Activated T-helper 1 cell treated with anti-CD3 and anti-CD28 coated beads, Interleukin-2, amount 50 U/mL, for 16 hours (primary cell): ENCODE results near the gene NKD2.

ENCODE experiments used
- DNase-seq, 2 donors: peaks; one replicate each; pipeline ENCODE4 v3.0.0-alpha.2; 2020; ENCODE audit warnings: low read depth in 1 of 2, low spot score in 1 of 2

The NKD2 gene

GRCh38 chr5:978693-979092 lies 29.9 kb upstream of the NKD2 start:
- no peak for DNase-seq

DNA sequence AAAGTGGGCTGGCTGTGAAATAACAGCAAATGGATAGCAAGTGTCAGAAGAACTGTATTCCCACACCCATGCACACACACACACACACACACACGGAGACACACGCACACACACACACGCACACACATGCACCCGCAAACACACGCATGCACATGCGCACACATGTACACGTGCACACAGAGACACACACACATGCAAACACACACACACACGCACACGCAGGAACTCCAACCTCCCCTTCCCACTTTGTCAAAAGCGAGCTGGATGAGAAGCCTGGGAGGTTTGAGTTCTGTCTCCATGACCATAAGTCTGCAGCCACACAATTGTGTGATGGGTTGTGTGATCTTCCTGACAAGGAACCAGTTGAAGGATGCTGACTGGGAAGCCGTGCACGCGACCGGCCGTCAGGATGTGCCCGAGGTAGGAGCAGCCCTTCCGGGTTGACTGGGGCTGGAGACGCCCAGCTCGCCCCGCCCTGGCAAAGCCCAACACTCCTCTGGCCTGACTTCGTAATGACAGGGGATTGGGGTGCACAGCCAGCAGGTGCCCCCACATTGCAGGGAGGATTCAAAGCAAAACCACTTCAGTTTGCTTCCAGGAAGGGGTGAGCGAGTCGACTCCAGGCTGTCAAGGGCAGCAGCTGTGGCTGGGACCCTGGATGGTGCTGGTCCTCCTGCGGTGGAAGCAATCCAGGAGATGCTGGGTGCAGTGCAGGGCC lies 29.3 kb upstream of the NKD2 start:
- no peak for DNase-seq

DNA sequence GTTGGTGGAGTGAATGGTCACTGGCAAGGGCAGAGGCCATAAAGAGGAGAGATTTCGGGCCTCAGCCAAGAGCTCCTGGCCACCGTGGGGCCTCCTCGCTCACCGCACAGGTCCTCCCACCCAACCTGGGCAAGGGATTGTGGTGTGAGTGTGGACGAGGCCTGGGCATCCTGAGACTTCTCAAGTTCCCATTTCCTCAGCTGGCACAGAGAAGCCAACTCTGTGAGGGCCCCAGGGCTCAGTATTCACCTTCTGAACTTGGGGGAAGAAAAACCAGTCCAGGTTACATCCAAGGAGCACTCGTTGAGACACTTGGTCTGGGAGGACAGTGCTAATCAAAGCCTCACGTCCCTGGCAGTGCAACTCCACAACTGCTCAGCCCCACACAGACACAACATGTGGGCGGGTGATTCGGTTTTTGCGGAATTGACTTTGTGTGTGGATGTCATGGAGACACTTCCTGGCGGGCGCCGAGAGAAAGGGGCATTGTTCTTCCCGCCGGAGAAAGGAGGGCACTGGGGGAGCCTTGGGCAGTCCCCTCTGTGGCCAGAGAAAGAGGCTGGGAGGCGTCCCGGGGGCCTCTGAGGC lies 28.5 kb upstream of the NKD2 start:
- no peak for DNase-seq

GRCh38 chr5:980966-981365 lies 27.6 kb upstream of the NKD2 start:
- DNase-seq = no peak

DNA sequence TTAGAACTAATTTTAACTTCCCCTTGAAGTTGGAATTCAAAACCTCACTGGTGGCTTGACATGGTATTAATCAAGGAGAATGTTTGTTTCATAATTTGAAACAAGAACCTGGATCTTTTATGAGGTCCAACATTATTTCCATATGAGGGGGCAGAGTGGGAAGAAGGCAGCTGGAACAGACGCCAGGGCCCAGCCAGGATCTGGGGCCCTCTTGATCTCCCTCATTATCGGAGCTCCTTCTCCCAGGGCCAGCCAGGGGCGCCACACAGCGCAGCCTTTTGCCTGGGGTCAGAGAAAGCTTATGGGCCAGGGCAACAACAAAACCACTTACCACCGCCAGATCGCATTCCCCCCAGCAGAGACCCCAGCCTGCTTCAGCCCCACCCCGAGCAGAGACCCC lies 27.1 kb upstream of the NKD2 start:
- no peak for DNase-seq

DNA sequence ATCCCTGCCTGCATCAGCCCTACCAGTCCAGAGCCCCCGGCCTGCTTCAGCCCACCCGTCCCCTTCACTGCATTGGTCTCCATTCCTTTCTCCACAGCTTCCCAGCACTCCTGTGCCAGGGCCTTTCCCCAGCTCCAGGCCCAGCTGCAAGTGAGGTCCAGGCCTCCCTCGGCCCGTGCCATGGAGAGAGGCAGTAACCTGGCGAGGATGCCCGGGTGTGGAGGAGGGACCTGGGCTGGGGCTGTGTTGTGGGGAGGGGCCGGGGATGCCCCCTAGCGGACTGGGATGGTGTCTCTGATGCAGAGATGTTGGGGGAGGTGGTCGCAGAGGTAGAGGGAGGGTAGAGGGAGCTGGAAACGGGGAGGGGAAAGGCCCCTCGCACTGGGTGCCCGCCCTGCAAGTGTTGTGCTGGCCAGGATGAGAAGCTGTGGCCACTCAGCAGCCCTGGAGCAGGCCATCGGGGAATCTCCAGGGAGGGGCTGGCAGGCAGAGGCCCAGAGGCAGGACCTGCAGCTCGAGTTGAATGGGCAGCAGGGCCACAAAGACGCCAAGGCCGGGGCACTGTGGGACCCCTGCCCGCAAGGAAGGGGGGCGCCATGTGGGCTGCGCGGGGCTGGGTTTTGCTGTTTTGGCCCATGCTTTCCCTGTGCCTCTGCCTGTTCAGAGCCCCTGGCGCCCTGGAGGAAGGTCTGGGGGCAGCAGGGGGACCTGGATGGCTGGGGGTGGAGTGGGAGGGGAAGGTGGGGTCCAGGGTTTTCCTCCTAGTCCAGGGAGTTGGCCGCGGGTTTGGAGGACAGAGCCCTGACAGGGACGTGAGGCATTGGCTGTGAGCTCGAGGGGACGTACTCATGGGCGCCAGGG lies 26.0 kb upstream of the NKD2 start:
- DNase-seq = no peak

- DNase-seq = no peak
Observed at GRCh38 chr5:983238-983524, 25.4 kb upstream of the NKD2 start.

- DNase-seq = no peak
Observed at GRCh38 chr5:983568-983967, 25.0 kb upstream of the NKD2 start.

- DNase-seq = no peak
Observed at GRCh38 chr5:984774-985173, 23.8 kb upstream of the NKD2 start.

DNA sequence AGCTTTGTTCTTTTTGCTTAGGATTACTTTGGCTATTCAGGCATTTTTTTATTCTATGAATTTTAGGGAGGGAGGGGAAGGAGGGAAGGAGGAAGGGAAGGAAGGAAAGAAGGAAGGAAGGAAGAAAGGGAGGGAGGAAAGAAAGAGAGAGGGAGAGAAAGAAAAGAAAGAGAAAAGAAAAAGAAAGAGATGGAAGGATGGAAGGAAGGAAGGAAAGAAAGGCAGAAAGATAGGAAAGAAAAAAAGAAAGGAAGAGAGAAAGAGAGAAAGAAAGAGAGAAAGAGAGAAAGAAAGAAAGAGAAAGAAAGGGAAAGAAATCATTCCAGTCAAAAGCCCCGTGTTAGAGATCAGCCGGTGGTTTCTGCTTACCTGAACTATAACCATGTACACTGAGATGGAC lies 20.8 kb upstream of the NKD2 start:
- DNase-seq = no peak

DNA sequence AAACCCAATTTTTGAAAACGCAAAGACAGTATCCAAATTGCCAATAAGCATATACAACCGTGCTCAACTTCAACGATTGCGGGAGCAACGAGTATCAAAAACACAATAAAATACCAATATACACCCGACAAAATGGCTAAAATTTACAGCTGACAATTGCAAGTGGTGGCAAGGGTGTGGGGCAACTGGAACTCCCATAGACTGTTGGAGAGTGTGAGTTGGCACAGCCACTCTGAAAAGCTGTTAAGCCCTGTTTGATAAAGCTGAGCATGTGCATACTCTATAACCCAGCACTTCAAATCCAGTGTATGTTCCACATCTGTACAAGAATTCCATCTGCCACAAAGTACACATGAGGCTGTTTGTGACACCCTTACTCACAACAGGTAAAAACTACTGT lies 20.3 kb upstream of the NKD2 start:
- DNase-seq = no peak

- no peak for DNase-seq
Observed at GRCh38 chr5:989961-990530, 18.6 kb upstream of the NKD2 start.

GRCh38 chr5:991472-992267 lies 16.9 kb upstream of the NKD2 start:
- no peak for DNase-seq

DNA sequence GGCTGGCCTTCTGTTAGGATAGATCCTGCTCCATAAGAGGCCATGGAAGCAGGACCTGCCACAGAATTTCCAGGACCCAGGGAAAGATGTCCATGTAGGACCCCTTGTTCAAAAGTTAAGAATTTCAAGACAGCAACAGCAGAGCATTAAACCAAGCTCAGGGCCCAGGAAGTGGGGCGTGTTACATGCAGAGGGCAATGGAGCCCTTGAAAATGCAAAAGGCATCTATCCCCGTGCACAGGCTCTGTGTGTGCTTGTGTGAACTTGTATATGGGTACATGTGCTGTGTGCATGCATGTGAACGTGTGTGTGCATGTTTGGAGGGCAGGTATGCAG lies 14.4 kb upstream of the NKD2 start:
- no peak for DNase-seq

DNA sequence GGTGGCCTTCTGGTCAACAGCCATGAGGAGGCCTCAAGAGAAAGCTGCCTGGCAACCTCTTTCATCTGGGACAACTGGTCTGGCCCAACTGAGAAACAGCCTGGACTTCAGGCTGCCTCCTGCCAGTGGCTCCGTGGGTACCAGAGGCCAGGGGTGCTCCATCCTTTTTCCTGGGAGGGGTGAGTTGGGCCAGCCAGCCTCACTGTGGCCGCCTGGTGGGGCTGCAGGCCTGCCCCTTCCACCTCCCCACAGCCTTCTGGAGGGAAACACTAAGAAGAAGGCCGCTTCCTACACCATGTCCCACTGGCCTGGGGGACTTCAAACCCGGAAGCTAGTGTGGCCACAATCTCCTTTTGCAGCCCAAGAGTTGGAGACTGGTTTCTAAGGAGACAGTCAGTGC lies 13.8 kb upstream of the NKD2 start:
- DNase-seq = no peak

GRCh38 chr5:995318-995717 lies 13.3 kb upstream of the NKD2 start:
- no peak for DNase-seq

DNA sequence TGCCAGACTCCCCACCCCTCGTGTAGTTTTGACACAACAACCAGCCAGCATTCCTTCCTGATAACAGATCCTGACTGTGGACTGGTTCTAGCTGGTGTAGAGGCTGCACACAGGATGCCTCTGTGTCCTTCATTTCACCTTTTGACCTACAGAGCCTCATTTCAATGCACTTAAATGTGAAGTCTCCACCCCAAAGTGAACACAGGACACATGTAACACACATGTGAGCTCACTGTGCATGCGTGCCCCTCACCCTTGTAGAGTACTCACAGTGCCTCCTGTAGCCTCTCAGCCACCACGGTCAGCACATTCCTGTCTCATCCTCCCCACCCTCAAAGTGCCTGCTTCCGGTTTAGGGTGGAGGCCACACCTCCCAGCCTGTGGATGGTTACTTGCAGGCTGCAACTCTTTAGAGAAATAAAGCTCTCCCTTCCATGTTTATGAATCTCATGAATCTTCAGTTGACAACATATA lies 11.6 kb upstream of the NKD2 start:
- DNase-seq = no peak

DNA sequence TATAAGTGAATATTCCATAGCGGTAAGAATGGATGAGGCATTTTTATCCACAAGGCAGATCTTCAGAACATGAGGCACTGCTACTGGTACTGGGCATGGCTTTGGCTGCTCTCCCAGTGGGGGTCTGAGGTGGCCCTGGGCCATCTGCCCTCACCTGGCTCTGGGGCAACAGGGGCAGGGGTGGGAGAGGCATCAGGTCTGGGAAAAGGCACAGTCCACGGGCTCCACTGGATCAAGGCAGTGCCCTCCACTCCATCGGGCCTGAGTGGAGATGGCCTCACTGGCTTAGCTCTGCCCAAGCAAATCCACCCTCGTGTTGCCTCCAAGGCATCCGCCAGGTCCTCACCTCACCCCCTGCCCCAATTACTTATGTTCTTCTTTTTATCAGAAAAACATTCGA lies 10.9 kb upstream of the NKD2 start:
- DNase-seq = no peak

- DNase-seq = no peak
Observed at GRCh38 chr5:998246-999031, 10.2 kb upstream of the NKD2 start.

DNA sequence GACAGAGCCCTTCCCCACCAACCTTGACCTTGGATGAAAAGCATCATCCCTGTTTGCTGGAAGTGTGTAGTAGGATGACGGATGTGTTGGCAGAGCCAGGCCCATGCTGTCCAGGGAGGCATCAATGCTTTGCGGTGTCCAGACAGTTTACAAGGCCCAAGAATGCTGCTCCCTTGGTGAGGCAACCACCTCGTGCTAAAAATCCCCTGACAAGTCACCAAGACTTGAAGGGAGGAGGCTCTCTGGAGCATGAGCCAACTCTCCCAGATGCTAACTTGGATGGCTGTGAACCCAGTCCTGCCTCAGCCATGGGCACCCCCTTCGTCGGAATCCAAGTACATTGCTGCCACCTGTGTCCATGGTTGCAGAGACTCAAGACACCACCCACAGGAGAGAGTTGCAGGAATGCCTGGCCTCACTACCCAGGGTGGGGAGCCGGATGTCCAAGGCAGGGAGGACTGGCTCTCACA lies 9.5 kb upstream of the NKD2 start:
- DNase-seq = no peak

- DNase-seq = no peak
Observed at GRCh38 chr5:999724-1000123, 8.9 kb upstream of the NKD2 start.
